Measurements from ENCODE around the gene POLD4. TPM values are rescaled to one million over a fixed set of nuclear protein-coding genes. Genes with fewer than 3 reads are reported as not detected.

Gene POLD4
- total and polyA plus RNA-seq, 2 of the 13 experiments (the other 11 are each of a cell fraction or from before 2014, with no cell fraction given): 10.5 to 27.4 TPM

DNA sequence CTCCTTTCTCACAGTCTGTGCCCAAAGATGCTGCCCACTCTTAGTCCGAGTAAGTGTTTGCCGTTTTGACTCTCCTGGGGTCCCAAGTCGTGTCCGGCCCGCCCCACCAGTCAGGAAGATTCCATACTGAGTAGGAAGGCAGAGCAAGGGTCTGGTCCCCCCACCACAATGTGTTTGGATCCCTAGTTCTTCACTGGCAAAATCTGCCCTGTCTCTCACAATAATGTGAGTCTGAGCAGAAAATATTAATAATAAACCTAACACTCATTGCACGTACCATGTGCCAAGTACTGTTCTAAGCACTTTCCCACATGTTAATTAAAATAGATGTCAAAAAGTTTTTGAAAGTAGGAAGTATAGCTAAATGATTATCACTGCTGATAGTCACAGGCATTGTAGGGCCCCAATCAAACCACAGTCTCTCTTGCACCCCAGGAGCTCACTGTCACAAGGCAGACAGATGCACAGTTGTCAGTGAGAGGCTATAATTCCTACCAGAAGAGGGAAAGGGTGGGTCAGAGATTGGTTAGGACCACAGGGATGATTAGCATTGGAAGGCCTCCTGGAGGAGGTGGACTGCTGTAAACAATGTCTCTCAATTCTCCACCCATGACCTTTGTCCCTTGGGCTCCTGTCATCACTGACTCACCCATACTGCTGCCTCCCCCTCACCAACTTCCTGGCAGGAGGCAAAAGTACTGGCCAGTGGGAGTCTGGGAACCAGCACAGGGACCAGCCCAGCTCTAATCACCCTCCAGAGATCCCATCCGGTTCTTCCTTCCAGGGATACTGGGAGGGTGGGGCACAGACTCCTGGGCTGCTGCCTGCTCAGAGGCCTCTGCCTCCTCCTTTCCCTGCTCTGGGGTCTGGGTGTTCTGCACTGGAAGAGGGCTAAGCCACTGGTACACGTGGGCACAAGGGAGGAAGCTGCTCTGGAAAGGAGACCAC lies 1.0 kb upstream of the POLD4 start (continued):
- TF ChIP-seq, protein P1, sequence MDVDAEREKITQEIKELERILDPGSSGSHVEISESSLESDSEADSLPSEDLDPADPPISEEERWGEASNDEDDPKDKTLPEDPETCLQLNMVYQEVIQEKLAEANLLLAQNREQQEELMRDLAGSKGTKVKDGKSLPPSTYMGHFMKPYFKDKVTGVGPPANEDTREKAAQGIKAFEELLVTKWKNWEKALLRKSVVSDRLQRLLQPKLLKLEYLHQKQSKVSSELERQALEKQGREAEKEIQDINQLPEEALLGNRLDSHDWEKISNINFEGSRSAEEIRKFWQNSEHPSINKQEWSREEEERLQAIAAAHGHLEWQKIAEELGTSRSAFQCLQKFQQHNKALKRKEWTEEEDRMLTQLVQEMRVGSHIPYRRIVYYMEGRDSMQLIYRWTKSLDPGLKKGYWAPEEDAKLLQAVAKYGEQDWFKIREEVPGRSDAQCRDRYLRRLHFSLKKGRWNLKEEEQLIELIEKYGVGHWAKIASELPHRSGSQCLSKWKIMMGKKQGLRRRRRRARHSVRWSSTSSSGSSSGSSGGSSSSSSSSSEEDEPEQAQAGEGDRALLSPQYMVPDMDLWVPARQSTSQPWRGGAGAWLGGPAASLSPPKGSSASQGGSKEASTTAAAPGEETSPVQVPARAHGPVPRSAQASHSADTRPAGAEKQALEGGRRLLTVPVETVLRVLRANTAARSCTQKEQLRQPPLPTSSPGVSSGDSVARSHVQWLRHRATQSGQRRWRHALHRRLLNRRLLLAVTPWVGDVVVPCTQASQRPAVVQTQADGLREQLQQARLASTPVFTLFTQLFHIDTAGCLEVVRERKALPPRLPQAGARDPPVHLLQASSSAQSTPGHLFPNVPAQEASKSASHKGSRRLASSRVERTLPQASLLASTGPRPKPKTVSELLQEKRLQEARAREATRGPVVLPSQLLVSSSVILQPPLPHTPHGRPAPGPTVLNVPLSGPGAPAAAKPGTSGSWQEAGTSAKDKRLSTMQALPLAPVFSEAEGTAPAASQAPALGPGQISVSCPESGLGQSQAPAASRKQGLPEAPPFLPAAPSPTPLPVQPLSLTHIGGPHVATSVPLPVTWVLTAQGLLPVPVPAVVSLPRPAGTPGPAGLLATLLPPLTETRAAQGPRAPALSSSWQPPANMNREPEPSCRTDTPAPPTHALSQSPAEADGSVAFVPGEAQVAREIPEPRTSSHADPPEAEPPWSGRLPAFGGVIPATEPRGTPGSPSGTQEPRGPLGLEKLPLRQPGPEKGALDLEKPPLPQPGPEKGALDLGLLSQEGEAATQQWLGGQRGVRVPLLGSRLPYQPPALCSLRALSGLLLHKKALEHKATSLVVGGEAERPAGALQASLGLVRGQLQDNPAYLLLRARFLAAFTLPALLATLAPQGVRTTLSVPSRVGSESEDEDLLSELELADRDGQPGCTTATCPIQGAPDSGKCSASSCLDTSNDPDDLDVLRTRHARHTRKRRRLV (CRISPR knock-in tag; IDR thresholded peaks at IDR 0.05): peak; percentile 21; the same call in 1 of the 2 replicates
- TF ChIP-seq ZIK1 (CRISPR knock-in tag; IDR thresholded peaks at IDR 0.05; ENCODE audit: borderline replicate concordance, low read depth) (peak; percentile 86), ZFP62 (CRISPR knock-in tag; IDR thresholded peaks at IDR 0.05) (no peak), ZNF331 (CRISPR knock-in tag; IDR thresholded peaks at IDR 0.05) (no peak; the same call in none of the 2 replicates), RARA (CRISPR knock-in tag; IDR thresholded peaks at IDR 0.05) (peak; percentile 88), ZNF652 (CRISPR knock-in tag; IDR thresholded peaks at IDR 0.05; ENCODE audit: borderline replicate concordance, low read depth) (peak; percentile 55; the same call in 1 of the 2 replicates), MTA3 (CRISPR knock-in tag; IDR thresholded peaks at IDR 0.05) (no peak), POLR2AphosphoS2 (IDR thresholded peaks at IDR 0.05; ENCODE audit: low read depth, low read length) (no peak), ZNF547 (CRISPR knock-in tag; IDR thresholded peaks at IDR 0.05) (no peak), JUN (CRISPR knock-in tag; IDR thresholded peaks at IDR 0.05) (peak; percentile 91; the same call in 1 of the 2 replicates), FOXA1 (IDR thresholded peaks at IDR 0.05) (no peak), FOXA1 (CRISPR knock-in tag; IDR thresholded peaks at IDR 0.05) (peak; percentile 79)
- TF ChIP-seq, protein P2, sequence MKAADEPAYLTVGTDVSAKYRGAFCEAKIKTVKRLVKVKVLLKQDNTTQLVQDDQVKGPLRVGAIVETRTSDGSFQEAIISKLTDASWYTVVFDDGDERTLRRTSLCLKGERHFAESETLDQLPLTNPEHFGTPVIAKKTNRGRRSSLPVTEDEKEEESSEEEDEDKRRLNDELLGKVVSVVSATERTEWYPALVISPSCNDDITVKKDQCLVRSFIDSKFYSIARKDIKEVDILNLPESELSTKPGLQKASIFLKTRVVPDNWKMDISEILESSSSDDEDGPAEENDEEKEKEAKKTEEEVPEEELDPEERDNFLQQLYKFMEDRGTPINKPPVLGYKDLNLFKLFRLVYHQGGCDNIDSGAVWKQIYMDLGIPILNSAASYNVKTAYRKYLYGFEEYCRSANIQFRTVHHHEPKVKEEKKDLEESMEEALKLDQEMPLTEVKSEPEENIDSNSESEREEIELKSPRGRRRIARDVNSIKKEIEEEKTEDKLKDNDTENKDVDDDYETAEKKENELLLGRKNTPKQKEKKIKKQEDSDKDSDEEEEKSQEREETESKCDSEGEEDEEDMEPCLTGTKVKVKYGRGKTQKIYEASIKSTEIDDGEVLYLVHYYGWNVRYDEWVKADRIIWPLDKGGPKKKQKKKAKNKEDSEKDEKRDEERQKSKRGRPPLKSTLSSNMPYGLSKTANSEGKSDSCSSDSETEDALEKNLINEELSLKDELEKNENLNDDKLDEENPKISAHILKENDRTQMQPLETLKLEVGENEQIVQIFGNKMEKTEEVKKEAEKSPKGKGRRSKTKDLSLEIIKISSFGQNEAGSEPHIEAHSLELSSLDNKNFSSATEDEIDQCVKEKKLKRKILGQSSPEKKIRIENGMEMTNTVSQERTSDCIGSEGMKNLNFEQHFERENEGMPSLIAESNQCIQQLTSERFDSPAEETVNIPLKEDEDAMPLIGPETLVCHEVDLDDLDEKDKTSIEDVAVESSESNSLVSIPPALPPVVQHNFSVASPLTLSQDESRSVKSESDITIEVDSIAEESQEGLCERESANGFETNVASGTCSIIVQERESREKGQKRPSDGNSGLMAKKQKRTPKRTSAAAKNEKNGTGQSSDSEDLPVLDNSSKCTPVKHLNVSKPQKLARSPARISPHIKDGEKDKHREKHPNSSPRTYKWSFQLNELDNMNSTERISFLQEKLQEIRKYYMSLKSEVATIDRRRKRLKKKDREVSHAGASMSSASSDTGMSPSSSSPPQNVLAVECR (CRISPR knock-in tag; IDR thresholded peaks at IDR 0.05; ENCODE audit: borderline replicate concordance): peak; percentile 45
